Astrocyte of the cerebellum (primary cell): ENCODE measurements around the gene FLCN.
"Not testable (repeated sequence)": the region's sequence is repeated elsewhere in the genome, so short reads cannot be mapped to it uniquely, and the experiment has no call there.

Source experiments
- DNase-seq: peaks from one replicate; pipeline ENCODE4 v3.0.0-alpha.2; 2011; ENCODE audit warnings: low read depth
- H3K4me3 ChIP-seq: 2 replicates; pipeline ENCODE4 v1.5.1; 2011; ENCODE audit warnings: mild to moderate bottlenecking, low read depth, low read length, moderate library complexity
- in situ Hi-C: cut with HindIII; loops from 2 replicates; pipeline ENCODE4 v1.10.0; 2017; ENCODE audit warnings: low sequenced_read_pairs
- TF ChIP-seq, protein P1 (sequence below): IDR thresholded peaks from 2 replicates; pipeline ENCODE4 v1.5.1; 2012; ENCODE audit warnings: low read length, low read depth, moderate library complexity, mild to moderate bottlenecking; ENCODE audit errors: missing control alignments

FLCN gene, protein sequence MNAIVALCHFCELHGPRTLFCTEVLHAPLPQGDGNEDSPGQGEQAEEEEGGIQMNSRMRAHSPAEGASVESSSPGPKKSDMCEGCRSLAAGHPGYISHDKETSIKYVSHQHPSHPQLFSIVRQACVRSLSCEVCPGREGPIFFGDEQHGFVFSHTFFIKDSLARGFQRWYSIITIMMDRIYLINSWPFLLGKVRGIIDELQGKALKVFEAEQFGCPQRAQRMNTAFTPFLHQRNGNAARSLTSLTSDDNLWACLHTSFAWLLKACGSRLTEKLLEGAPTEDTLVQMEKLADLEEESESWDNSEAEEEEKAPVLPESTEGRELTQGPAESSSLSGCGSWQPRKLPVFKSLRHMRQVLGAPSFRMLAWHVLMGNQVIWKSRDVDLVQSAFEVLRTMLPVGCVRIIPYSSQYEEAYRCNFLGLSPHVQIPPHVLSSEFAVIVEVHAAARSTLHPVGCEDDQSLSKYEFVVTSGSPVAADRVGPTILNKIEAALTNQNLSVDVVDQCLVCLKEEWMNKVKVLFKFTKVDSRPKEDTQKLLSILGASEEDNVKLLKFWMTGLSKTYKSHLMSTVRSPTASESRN

DNA sequence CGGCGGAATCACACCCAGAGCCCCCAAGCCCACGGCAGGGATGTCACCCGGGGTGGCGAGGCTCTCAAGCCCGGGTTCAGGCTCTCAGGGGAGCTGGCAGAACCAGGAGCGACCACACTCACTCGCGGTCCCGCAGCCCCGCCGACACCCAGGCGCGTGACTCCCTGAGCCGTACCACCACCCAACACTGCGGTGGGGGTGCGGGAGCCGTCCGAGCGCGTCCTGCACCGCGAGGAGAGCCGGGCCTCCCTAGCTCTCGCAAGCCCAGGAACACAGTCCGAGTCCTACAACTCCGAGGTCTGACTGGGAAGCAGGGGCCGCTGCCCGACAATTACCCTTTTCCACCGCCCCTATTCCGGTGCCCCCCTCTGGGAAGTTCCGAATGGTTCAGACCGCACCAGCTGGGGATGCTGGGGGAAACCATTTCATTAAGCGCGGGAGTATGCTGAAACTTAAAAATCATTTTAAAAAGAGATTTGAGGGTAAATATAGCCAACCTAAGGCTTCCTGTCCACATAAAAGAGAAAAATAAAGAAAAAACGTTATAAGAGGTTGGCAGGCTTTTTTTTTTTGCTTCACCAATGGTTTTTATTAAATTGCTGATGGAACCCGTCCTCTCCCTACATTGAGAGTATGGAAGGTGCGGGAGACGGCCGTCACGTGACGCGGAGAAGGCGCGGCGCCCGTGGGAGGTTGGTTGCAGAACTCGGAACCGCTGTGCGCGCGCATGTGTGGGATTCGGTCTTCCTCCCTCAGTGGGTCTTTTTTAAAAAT is at the start of gene FLCN:
Gene FLCN (minus strand): TSS at position 143 of the 774 bp plus-strand sequence. CDS start 9,031 bp downstream, outside the sequence.
- TF ChIP-seq, protein P1, sequence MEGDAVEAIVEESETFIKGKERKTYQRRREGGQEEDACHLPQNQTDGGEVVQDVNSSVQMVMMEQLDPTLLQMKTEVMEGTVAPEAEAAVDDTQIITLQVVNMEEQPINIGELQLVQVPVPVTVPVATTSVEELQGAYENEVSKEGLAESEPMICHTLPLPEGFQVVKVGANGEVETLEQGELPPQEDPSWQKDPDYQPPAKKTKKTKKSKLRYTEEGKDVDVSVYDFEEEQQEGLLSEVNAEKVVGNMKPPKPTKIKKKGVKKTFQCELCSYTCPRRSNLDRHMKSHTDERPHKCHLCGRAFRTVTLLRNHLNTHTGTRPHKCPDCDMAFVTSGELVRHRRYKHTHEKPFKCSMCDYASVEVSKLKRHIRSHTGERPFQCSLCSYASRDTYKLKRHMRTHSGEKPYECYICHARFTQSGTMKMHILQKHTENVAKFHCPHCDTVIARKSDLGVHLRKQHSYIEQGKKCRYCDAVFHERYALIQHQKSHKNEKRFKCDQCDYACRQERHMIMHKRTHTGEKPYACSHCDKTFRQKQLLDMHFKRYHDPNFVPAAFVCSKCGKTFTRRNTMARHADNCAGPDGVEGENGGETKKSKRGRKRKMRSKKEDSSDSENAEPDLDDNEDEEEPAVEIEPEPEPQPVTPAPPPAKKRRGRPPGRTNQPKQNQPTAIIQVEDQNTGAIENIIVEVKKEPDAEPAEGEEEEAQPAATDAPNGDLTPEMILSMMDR, result no peak
- peak within 1 kb of the TSS; percentile 99 for H3K4me3 ChIP-seq
- peak; percentile 66 for DNase-seq
- in situ Hi-C loops, result no loop called here

DNA sequence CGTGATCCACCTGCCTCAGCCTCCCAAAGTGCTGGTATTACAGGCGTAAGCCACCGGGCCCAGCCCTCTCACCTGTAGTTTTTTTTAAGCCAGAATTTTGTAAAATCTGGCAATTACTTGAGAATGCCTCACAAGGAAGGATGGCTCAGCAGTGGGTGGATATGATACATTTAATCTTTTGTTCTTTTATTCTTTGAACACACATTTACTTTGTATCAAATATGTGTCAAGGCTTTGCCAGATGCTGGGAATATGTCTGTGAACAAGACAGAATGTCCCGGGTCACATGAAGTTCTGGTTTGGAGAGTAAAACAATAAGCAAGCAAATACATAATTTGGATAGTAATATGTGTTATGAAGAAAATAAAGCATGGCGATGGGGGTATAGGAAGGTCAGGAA is 49.0 kb upstream of the FLCN start:
- in situ Hi-C loops, result no loop called here
- TF ChIP-seq, protein P1, result no peak
- H3K4me3 ChIP-seq, result no peak overlapping the region
- DNase-seq, result no peak

DNA sequence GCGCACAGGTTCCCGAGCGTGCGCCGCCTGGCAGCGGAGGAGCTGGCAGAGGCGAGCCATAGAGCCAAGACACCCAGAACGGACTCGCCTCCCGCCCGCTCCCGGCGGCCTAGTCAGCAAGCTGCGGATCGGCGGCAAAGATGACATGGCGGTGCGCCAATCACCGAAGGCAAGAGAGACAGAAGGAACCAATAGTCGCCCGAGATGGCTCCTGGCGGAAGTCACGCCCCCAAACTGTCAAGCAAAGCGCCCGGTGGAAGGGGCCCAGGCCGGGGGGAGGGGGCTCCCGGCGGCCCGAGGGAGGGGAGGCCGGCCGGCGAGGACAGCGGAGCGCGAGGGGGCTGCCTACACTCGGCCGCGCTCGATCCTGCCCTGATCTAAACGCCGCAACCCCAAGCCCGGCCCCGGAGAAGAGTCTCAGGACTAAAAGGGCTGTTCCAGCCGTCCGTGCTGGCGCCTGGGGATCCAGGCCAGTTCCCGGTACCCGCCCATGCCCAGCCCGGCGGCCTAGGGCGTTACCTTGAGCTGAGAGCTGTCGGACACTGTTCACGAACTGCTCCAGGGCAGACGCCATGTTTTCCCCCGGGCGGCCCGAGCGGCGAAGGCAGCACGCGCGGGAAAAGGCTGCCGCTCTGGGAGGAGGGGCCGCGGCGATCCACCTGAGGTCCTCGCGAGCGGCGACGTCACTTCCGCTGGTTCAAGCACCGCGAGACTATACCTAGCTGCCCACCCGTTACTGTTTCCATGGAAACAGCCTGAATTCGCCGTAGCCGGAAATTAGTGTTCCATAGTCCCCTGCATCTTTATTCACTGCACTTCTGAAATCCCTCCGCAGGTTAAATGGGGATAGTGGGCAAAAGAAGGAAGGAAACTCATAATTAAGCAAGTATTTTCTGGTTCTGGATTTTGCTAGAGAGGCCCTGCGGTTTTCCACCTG is 43.9 kb upstream of the FLCN start, which contains the start of gene COPS3:
Gene COPS3 (minus strand): TSS at position 634 of the 937 bp plus-strand sequence. CDS start 60 bp downstream, at position 574.
- TF ChIP-seq, protein P1, result no peak
- peak within 1 kb of the TSS; percentile 97 for H3K4me3 ChIP-seq
- peak; percentile 95 for DNase-seq
- in situ Hi-C loops, result no loop called here

DNA sequence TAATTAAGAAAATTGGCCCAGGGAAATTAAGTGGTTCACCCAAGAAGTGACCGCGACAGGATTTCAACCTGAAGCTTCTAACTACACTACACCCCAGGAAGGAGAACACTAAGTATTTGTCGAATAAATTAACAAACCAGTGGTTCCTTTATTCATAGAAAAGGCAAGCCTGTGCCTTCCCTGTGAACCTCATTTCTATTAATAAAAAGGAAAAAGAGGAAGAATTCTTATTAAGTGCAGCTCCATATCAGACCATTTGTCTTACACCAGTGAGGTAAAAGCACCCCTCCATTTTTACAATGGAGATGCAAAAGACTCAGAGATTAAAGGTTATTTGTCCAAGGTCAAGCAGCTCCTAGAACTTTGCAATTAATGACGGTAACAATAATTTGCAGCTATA is 42.3 kb upstream of the FLCN start:
- TF ChIP-seq, protein P1, result no peak
- no peak overlapping the region for H3K4me3 ChIP-seq
- in situ Hi-C loops, result no loop called here
- no peak for DNase-seq

DNA sequence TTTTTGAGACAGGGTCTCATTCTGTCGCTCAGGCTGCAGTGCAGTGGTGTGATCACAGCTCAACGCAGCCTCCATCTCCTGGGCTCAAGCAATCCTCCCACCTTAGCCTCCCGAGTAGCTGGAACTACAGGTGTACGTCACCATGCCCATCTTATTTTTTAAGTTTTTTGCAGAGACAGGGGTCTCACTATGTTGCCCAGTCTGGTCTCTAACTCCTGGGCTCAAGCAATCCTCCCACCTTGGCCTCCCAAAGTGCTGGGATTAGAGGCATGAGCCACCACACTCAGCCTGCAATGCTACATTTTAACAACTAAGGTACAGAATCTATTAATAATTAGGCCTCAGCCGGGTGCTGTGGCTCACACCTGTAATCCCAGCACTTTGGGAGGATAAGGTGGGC is 40.5 kb upstream of the FLCN start:
- in situ Hi-C loops, DNase-seq, H3K4me3 ChIP-seq: not testable (repeated sequence)

DNA sequence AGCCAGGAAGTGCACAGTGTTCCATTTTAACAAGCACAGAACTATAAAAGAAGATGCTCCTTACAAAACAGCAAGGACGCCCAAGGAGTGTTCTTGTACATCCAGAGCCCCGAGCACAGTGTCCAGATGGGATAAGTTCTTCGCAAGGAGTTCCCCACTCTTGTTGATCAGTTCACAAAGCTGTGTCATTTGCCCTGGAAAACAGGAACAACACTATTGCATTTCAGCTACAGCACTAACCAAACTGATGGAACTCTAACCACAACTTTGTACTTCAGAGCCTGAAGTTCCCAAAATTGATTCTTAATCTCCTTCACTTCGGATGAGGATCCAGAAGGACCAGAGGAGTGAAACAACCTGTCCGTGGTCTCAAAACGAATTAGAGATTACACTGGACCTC is 39.0 kb upstream of the FLCN start:
- no peak overlapping the region for H3K4me3 ChIP-seq
- DNase-seq, result no peak
- TF ChIP-seq, protein P1, result no peak
- in situ Hi-C loops, result no loop called here
